Loucy (cell line): ENCODE measurements around the gene NOL4L.

Source experiments
- H2AFZ ChIP-seq: fragments of 200-600 bp; sonication (generic); 2 replicates; pipeline ENCODE4 v1.6.0; 2016; ENCODE audit warnings: antibody characterized with exemption, mild to moderate bottlenecking, low read length, moderate library complexity
- H3F3A ChIP-seq: fragments of 200-600 bp; 2 replicates; pipeline ENCODE4 v1.6.0; 2016; ENCODE audit warnings: antibody characterized with exemption, low read depth, mild to moderate bottlenecking
- H3K27me3 ChIP-seq: fragments of 200-600 bp; sonication (generic); 2 replicates; pipeline ENCODE4 v1.6.1; 2014; ENCODE audit warnings: low read length, mild to moderate bottlenecking; ENCODE audit not compliant: insufficient read depth, poor library complexity, severe bottlenecking
- H3K36me3 ChIP-seq: fragments of 200-600 bp; sonication (generic); 2 replicates; pipeline ENCODE4 v1.6.1; 2016; ENCODE audit warnings: low read length; ENCODE audit not compliant: insufficient read depth
- H3K4me1 ChIP-seq: fragments of 200-600 bp; sonication (generic); 2 replicates; pipeline ENCODE4 v1.5.1; 2014; ENCODE audit warnings: low read length, mild to moderate bottlenecking; ENCODE audit not compliant: insufficient read depth, poor library complexity, severe bottlenecking
- H3K4me2 ChIP-seq: fragments of 200-600 bp; sonication (generic); 2 replicates; pipeline ENCODE4 v1.6.0; 2014; ENCODE audit warnings: antibody characterized with exemption, low read length, low read depth, mild to moderate bottlenecking; ENCODE audit not compliant: poor library complexity, severe bottlenecking
- H3K4me3 ChIP-seq: fragments of 200-600 bp; sonication (generic); 2 replicates; pipeline ENCODE4 v1.5.1; 2014; ENCODE audit warnings: low read length, mild to moderate bottlenecking, mixed read lengths; ENCODE audit not compliant: poor library complexity, severe bottlenecking
- H3K79me2 ChIP-seq: fragments of 200-600 bp; sonication (generic); 2 replicates; pipeline ENCODE4 v1.6.1; 2014; ENCODE audit warnings: low read length; ENCODE audit not compliant: insufficient read depth
- H3K9ac ChIP-seq: fragments of 200-600 bp; sonication (generic); 2 replicates; pipeline ENCODE4 v1.6.0; 2014; ENCODE audit warnings: mild to moderate bottlenecking, low read depth, low read length, moderate library complexity; ENCODE audit not compliant: poor library complexity, severe bottlenecking
- H3K9me2 ChIP-seq: fragments of 200-600 bp; sonication (generic); replicated peaks from 2 replicates; pipeline ENCODE4 v1.6.1; 2016; ENCODE audit warnings: low read depth, low read length, mixed read lengths
- H3K9me3 ChIP-seq: fragments of 200-600 bp; sonication (generic); 2 replicates; pipeline ENCODE4 v1.6.1; 2014; ENCODE audit warnings: mild to moderate bottlenecking, antibody characterized with exemption, low read length, low read depth; ENCODE audit not compliant: insufficient read depth
- H4K20me1 ChIP-seq: fragments of 200-600 bp; sonication (generic); 2 replicates; pipeline ENCODE4 v1.6.0; 2014; ENCODE audit warnings: antibody characterized with exemption, low read length, mild to moderate bottlenecking; ENCODE audit not compliant: insufficient read depth, poor library complexity, severe bottlenecking
- CTCF ChIP-seq: fragments of 200-600 bp; sonication (generic); conservative IDR thresholded peaks from 2 replicates; pipeline ENCODE4 v1.5.1; 2014; ENCODE audit warnings: mild to moderate bottlenecking, antibody characterized with exemption, low read length
- EZH2phosphoT487 ChIP-seq: fragments of 200-600 bp; IDR thresholded peaks from 2 replicates; pipeline ENCODE4 v1.6.1; 2018; ENCODE audit warnings: antibody characterized with exemption, mild to moderate bottlenecking, moderate library complexity, borderline replicate concordance

NOL4L gene

GRCh38 chr20:32445539-32446273 lies 139.4 kb downstream of the NOL4L start:
- TF ChIP-seq EZH2phosphoT487 (no peak), CTCF (no peak)
- Histone ChIP-seq H3K9me2 (no peaks in the 10 kb centered on the region), H3K4me1 (no peaks in the 10 kb centered on the region), H3K4me2 (no peak overlapping the region), H3K9me3 (no peaks in the 10 kb centered on the region), H2AFZ (no peak overlapping the region), H3K27me3 (no peaks in the 10 kb centered on the region), H4K20me1 (no peaks in the 10 kb centered on the region), H3K4me3 (no peak overlapping the region), H3K36me3 (peaks cover 80% of the 10 kb centered on the region; the same call in 1 of the 2 replicates), H3K79me2 (no peaks in the 10 kb centered on the region), H3K9ac (no peak overlapping the region), H3F3A (0 out of 2 replicates have a peak, but pooled peaks cover 6% of the 10 kb centered on the region)

- no peaks in the 10 kb centered on the region for H3K4me1 ChIP-seq
- no peak overlapping the region for H3K4me2 ChIP-seq
- H3F3A ChIP-seq = 0 out of 2 replicates have a peak, but pooled peaks cover 6% of the 10 kb centered on the region
- peaks cover 74% of the 10 kb centered on the region; the same call in 1 of the 2 replicates for H3K36me3 ChIP-seq
- no peaks in the 10 kb centered on the region for H4K20me1 ChIP-seq
- H3K27me3 ChIP-seq = no peaks in the 10 kb centered on the region
- no peak overlapping the region for H3K9ac ChIP-seq
- no peaks in the 10 kb centered on the region for H3K9me2 ChIP-seq
- no peaks in the 10 kb centered on the region for H3K9me3 ChIP-seq
- no peak for TF ChIP-seq EZH2phosphoT487
- TF ChIP-seq CTCF = no peak
- H3K4me3 ChIP-seq = no peak overlapping the region
- no peak overlapping the region for H2AFZ ChIP-seq
- no peaks in the 10 kb centered on the region for H3K79me2 ChIP-seq
Observed at GRCh38 chr20:32444474-32445220, 140.5 kb downstream of the NOL4L start.

- Histone ChIP-seq H2AFZ (no peak overlapping the region), H3K36me3 (peaks cover 73% of the 10 kb centered on the region; the same call in 1 of the 2 replicates), H3K9me2 (no peaks in the 10 kb centered on the region), H3K79me2 (no peaks in the 10 kb centered on the region), H3K4me2 (no peak overlapping the region), H3K27me3 (no peaks in the 10 kb centered on the region), H3K4me1 (peaks cover 9% of the 10 kb centered on the region), H4K20me1 (no peaks in the 10 kb centered on the region), H3K9ac (no peak overlapping the region), H3K9me3 (no peaks in the 10 kb centered on the region), H3K4me3 (no peak overlapping the region), H3F3A (0 out of 2 replicates have a peak, but pooled peaks cover 15% of the 10 kb centered on the region)
- TF ChIP-seq EZH2phosphoT487 (no peak), CTCF (no peak; the same call in 1 of the 2 replicates)
Observed at GRCh38 chr20:32443386-32443974, 141.7 kb downstream of the NOL4L start.
